HG03354 (cell line): ENCODE data around the gene FGD4.

Experiments
- ATAC-seq: cut with Tn5 transposase; IDR thresholded peaks from one replicate; pipeline ENCODE4 v1.9.1; 2021; ENCODE audit warnings: mild to moderate bottlenecking; ENCODE audit not compliant: unreplicated experiment, poor library complexity, severe bottlenecking

FGD4 gene

GRCh38 chr12:32402170-32402569 is 2.8 kb downstream of the FGD4 start:
- no peak for ATAC-seq

- no peak for ATAC-seq
Measured at GRCh38 chr12:32402946-32403345, 3.6 kb downstream of the FGD4 start.

GRCh38 chr12:32407795-32408194 is 8.4 kb downstream of the FGD4 start:
- ATAC-seq = no peak

GRCh38 chr12:32413412-32413811 is 14.1 kb downstream of the FGD4 start:
- ATAC-seq = no peak

DNA sequence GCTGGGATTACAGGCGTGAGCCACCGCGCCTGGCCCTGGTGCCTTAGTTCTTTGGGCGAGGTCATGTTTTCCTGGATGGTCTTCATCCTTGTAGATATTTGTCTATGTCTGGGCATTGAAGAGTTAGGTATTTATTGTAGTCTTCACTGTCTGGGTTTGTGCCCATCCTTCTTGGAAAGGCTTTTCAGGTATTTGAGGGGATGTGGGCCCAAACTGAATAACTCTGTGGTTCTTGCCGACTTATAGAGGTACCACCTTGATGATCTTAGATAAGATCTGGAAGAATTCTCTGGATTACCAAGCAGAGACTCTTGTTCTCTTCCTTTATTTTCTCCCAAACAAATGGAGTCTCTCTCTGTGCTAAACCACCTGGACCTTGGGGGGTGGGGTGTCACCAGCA is 18.9 kb downstream of the FGD4 start:
- ATAC-seq = no peak

GRCh38 chr12:32418903-32419519 is 19.7 kb downstream of the FGD4 start:
- no peak for ATAC-seq

GRCh38 chr12:32419520-32419960 is 20.2 kb downstream of the FGD4 start:
- ATAC-seq = no peak

GRCh38 chr12:32420356-32420755 is 21.0 kb downstream of the FGD4 start:
- no peak for ATAC-seq

GRCh38 chr12:32423559-32423958 is 24.2 kb downstream of the FGD4 start:
- no peak for ATAC-seq

DNA sequence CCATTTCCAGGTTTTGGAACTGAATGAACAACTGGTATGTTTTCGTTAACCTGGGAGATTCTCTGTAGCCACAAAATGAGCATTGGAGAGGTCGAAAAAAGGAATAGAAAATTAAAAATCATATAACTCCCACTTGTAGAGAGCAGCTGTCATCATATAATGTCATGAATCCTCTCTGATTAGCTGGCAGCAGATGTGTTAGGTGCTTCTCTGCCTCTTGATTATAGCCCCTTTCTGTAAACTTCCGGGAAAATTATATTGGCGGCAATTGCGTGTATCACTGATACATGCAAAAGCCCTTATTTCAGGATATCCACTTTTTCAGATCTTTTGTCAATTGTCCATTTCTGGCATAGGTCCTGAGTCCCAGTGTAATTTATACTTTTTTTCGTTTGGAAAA is 31.7 kb downstream of the FGD4 start:
- no peak for ATAC-seq

DNA sequence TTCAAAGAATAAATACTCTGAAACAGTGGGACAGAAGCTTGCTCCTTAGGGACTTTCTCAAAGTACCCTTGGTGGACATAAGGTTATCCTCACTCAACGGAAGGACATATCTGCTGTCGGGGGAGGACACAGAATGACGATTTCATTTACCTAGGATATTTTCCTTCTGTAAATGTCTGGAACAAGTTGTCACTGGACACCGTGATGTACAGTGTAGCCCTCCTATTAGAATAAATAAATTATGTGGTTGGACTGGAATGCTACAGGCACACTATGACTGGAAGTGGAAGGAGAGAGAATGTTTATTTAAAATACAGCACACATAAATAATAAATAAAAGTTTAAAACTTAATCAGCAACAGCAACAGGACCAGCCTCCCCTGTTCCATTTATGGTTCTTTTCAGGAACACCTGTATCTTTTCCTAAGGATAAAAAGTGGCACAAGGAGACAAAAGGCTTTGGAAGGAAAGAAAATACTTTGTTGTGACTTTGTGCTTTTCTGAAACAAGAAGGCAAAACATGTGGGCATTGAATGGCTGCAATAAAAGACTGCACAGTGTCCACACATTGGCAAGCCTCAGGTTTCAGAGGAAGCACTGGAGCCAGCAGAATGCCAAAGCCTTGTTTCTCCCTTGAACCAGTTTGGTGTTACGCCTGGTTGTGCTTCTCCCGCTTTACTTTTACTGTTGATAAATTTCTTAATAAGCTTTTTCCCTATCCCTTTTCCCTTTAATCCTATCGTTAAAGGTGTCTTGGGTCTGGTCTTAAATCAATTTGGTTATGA is 36.8 kb downstream of the FGD4 start:
- no peak for ATAC-seq

GRCh38 chr12:32437095-32437515 is 37.7 kb downstream of the FGD4 start:
- ATAC-seq = no peak

GRCh38 chr12:32440120-32440865 is 40.9 kb downstream of the FGD4 start:
- ATAC-seq = no peak

DNA sequence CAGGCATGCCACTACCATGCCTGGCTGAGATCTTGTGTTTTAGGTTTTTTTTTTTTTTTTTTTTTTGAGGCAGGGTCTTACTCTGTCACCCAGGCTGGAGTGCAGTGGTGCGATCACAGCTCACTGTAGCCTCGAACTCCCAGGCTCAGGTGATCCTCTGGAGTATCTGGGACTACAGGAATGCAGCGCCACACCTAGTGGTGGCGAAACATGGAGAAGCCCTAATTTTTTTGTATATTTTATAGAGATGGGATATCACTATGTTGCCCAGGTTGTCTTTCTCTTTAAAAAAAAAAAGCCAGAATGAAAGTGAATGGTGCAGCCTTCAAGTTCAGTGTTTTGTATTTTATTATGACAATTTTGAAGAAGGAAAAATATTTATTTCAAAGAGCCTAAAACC is 44.1 kb downstream of the FGD4 start:
- ATAC-seq = no peak

DNA sequence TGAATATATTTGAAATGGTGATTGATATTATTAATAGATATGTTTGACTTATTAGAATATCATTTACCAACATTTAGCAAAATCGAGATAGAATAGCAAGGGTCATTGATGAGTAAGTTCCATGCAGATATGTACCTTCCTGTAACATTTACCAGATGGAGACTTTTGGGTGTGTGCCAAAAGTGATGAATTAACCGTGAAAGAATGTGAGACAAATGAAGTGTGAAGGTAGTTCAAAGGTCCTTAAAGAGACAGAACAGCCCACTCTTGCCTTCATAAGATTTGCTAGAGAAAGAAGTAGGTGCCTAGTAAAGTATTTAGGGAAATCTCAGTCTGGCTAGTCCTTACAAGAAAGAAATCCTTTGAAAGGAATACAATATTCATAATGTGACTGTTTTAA is 45.5 kb downstream of the FGD4 start:
- ATAC-seq = no peak

- no peak for ATAC-seq
Measured at GRCh38 chr12:32445356-32445755, 46.0 kb downstream of the FGD4 start.

- no peak for ATAC-seq
Measured at GRCh38 chr12:32446316-32447119, 47.2 kb downstream of the FGD4 start.

DNA sequence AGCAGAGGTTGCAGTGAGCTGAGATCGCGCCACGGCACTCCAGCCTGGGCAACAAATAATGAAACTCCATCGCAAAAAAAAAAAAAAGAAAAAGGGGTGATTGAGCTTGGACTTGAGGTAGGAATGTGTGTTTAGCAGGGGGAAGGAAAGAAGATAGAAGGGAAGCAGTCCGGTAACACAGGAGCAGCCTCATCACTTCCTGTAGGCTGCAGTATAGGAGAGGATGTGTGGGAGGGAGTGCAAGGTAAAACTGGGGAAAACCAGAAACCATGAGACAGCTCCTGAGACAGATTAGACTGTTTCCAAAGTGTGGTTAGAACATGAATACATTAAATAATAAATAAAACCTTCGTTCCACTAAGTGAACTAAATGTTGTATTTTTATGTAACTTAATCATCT is 49.2 kb downstream of the FGD4 start:
- no peak for ATAC-seq

- ATAC-seq = no peak
Measured at GRCh38 chr12:32450363-32450762, 51.0 kb downstream of the FGD4 start.

- no peak for ATAC-seq
Measured at GRCh38 chr12:32450768-32451167, 51.4 kb downstream of the FGD4 start.
